H1 (cell line): ENCODE results near the gene IL36RN. TPM values are rescaled to one million over a fixed set of nuclear protein-coding genes. Genes with fewer than 3 reads are reported as not detected.

Experiments used
- EZH2 ChIP-seq: fragments of 200-600 bp; sonication (generic); IDR thresholded peaks from 2 replicates; pipeline ENCODE4 v1.7.1; 2012; ENCODE audit warnings: low read depth, mild to moderate bottlenecking, moderate library complexity, low read length, inconsistent platforms; ENCODE audit not compliant: severe bottlenecking
- JUND ChIP-seq: IDR thresholded peaks from 2 replicates; pipeline ENCODE4 v1.6.1; 2011; ENCODE audit warnings: mild to moderate bottlenecking, improper control_type of control experiment, low read length
- KDM1A ChIP-seq: fragments of 200-600, 300-600 bp; sonication (generic); IDR thresholded peaks from 2 replicates; pipeline ENCODE4 v1.7.1; 2016; ENCODE audit warnings: mild to moderate bottlenecking, low read length, borderline replicate concordance
- KDM5A ChIP-seq: fragments of 200-600 bp; IDR thresholded peaks from 2 replicates; pipeline ENCODE4 v1.7.1; 2012; ENCODE audit warnings: mild to moderate bottlenecking, low read length, inconsistent platforms, mixed read lengths
- NANOG ChIP-seq: IDR thresholded peaks from 2 replicates; pipeline ENCODE4 v1.6.1; 2011; ENCODE audit warnings: low read length, low read depth, mild to moderate bottlenecking, inconsistent platforms; ENCODE audit not compliant: insufficient read depth, poor library complexity, severe bottlenecking
- POLR2A ChIP-seq, 2 experiments: IDR thresholded peaks; 1 replicate in 1 of 2; 2 replicates in 1 of 2; pipeline ENCODE4 v1.6.1; 2011; ENCODE audit warnings: low read depth in 2 of 2, low read length in 2 of 2, mild to moderate bottlenecking in 2 of 2; ENCODE audit errors: control extremely low read depth in 1 of 2
- RAD21 ChIP-seq, 2 experiments: IDR thresholded peaks in 1 of 2; conservative IDR thresholded peaks in 1 of 2; 2 replicates each; pipeline ENCODE4 v1.6.1; 2011; ENCODE audit warnings: low read depth in 2 of 2, low read length in 2 of 2, improper control_type of control experiment in 1 of 2, inconsistent platforms in 1 of 2, mild to moderate bottlenecking in 1 of 2, moderate library complexity in 1 of 2
- ZNF274 ChIP-seq: IDR thresholded peaks from 2 replicates; pipeline ENCODE4 v1.7.0; 2012; ENCODE audit warnings: low read length, borderline replicate concordance; ENCODE audit errors: extremely low read depth
- polyA plus RNA-seq, 7 experiments: library from polyadenylated mRNA; depleted of rRNA in 3 of 7; stranded (reverse) in 5 of 7; unstranded in 2 of 7; fragments of >200 nt in 5 of 7; fragments of 200-250 nt in 2 of 7; gene quantifications; 1 replicate in 5 of 7; 2 replicates in 1 of 7; 4 replicates in 1 of 7; pipeline versions ENCODE4 v1.2.1 to v1.2.3, GENCODE V29; 2011 to 2013; ENCODE audit warnings: missing spikeins in 2 of 7, mixed read lengths in 2 of 7
- total RNA-seq: library from RNA; stranded (reverse); fragmentation: NEBNext Ultra II Directional; extraction: Animal tissue kit (Norgen Biotek cat#: 25700); gene quantifications from 2 replicates; pipeline ENCODE4 v1.2.1, GENCODE V29; 2021
- TF ChIP-seq, protein P1 (sequence below): fragments of 300-600 bp; sonication (generic); IDR thresholded peaks from 2 replicates; pipeline ENCODE4 v1.7.1; 2012; ENCODE audit warnings: low read length, moderate library complexity, mild to moderate bottlenecking, inconsistent platforms; ENCODE audit not compliant: insufficient replicate concordance
- TF ChIP-seq, protein P2 (sequence below): IDR thresholded peaks from 2 replicates; pipeline ENCODE4 v1.6.1; 2012; ENCODE audit warnings: low read length, inconsistent platforms

The IL36RN gene
- total and polyA plus RNA-seq, 2 of the 8 experiments (the other 6 are each of a cell fraction or from before 2014, with no cell fraction given) = not detected

GRCh38 chr2:113032737-113033136 lies 26.3 kb upstream of the IL36RN start (continued):
- TF ChIP-seq, protein P1, sequence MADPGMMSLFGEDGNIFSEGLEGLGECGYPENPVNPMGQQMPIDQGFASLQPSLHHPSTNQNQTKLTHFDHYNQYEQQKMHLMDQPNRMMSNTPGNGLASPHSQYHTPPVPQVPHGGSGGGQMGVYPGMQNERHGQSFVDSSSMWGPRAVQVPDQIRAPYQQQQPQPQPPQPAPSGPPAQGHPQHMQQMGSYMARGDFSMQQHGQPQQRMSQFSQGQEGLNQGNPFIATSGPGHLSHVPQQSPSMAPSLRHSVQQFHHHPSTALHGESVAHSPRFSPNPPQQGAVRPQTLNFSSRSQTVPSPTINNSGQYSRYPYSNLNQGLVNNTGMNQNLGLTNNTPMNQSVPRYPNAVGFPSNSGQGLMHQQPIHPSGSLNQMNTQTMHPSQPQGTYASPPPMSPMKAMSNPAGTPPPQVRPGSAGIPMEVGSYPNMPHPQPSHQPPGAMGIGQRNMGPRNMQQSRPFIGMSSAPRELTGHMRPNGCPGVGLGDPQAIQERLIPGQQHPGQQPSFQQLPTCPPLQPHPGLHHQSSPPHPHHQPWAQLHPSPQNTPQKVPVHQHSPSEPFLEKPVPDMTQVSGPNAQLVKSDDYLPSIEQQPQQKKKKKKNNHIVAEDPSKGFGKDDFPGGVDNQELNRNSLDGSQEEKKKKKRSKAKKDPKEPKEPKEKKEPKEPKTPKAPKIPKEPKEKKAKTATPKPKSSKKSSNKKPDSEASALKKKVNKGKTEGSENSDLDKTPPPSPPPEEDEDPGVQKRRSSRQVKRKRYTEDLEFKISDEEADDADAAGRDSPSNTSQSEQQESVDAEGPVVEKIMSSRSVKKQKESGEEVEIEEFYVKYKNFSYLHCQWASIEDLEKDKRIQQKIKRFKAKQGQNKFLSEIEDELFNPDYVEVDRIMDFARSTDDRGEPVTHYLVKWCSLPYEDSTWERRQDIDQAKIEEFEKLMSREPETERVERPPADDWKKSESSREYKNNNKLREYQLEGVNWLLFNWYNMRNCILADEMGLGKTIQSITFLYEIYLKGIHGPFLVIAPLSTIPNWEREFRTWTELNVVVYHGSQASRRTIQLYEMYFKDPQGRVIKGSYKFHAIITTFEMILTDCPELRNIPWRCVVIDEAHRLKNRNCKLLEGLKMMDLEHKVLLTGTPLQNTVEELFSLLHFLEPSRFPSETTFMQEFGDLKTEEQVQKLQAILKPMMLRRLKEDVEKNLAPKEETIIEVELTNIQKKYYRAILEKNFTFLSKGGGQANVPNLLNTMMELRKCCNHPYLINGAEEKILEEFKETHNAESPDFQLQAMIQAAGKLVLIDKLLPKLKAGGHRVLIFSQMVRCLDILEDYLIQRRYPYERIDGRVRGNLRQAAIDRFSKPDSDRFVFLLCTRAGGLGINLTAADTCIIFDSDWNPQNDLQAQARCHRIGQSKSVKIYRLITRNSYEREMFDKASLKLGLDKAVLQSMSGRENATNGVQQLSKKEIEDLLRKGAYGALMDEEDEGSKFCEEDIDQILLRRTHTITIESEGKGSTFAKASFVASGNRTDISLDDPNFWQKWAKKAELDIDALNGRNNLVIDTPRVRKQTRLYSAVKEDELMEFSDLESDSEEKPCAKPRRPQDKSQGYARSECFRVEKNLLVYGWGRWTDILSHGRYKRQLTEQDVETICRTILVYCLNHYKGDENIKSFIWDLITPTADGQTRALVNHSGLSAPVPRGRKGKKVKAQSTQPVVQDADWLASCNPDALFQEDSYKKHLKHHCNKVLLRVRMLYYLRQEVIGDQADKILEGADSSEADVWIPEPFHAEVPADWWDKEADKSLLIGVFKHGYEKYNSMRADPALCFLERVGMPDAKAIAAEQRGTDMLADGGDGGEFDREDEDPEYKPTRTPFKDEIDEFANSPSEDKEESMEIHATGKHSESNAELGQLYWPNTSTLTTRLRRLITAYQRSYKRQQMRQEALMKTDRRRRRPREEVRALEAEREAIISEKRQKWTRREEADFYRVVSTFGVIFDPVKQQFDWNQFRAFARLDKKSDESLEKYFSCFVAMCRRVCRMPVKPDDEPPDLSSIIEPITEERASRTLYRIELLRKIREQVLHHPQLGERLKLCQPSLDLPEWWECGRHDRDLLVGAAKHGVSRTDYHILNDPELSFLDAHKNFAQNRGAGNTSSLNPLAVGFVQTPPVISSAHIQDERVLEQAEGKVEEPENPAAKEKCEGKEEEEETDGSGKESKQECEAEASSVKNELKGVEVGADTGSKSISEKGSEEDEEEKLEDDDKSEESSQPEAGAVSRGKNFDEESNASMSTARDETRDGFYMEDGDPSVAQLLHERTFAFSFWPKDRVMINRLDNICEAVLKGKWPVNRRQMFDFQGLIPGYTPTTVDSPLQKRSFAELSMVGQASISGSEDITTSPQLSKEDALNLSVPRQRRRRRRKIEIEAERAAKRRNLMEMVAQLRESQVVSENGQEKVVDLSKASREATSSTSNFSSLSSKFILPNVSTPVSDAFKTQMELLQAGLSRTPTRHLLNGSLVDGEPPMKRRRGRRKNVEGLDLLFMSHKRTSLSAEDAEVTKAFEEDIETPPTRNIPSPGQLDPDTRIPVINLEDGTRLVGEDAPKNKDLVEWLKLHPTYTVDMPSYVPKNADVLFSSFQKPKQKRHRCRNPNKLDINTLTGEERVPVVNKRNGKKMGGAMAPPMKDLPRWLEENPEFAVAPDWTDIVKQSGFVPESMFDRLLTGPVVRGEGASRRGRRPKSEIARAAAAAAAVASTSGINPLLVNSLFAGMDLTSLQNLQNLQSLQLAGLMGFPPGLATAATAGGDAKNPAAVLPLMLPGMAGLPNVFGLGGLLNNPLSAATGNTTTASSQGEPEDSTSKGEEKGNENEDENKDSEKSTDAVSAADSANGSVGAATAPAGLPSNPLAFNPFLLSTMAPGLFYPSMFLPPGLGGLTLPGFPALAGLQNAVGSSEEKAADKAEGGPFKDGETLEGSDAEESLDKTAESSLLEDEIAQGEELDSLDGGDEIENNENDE = no peak
- TF ChIP-seq ZNF274 = no peak
- no peak for TF ChIP-seq RAD21 (IDR thresholded peaks at IDR 0.05 in 1 of 2, conservative IDR thresholded peaks at IDR 0.05 in 1 of 2; ENCODE audit: low read depth in 2 of 2, low read length in 2 of 2)
- no peak for TF ChIP-seq POLR2A (IDR thresholded peaks at IDR 0.05; ENCODE audit: control extremely low read depth in 1 of 2, low read depth in 2 of 2, low read length in 2 of 2)
- no peak for TF ChIP-seq NANOG
- TF ChIP-seq, protein P2, sequence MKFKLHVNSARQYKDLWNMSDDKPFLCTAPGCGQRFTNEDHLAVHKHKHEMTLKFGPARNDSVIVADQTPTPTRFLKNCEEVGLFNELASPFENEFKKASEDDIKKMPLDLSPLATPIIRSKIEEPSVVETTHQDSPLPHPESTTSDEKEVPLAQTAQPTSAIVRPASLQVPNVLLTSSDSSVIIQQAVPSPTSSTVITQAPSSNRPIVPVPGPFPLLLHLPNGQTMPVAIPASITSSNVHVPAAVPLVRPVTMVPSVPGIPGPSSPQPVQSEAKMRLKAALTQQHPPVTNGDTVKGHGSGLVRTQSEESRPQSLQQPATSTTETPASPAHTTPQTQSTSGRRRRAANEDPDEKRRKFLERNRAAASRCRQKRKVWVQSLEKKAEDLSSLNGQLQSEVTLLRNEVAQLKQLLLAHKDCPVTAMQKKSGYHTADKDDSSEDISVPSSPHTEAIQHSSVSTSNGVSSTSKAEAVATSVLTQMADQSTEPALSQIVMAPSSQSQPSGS = no peak
- TF ChIP-seq EZH2 = no peak
- TF ChIP-seq JUND = no peak
- no peak for TF ChIP-seq KDM5A
- TF ChIP-seq KDM1A = no peak
